Neural cell (in vitro differentiated cells): ENCODE measurements around the gene REST. TPM values are rescaled to one million over a fixed set of nuclear protein-coding genes. Genes with fewer than 3 reads are reported as not detected.

Experiments
- H2AFZ ChIP-seq: fragments of 200-600, 300-800 bp; sonication (generic), shearing (Covaris generic); 2 replicates; pipeline ENCODE4 v1.6.0; 2014; ENCODE audit warnings: low read depth, mild to moderate bottlenecking, antibody characterized with exemption, low read length, moderate library complexity
- H3F3A ChIP-seq: fragments of 200-600 bp; shearing (Covaris generic); 2 replicates; pipeline ENCODE4 v1.6.1; 2016; ENCODE audit warnings: mild to moderate bottlenecking, moderate library complexity, mixed read lengths, antibody characterized with exemption, low read length; ENCODE audit not compliant: insufficient read depth, poor library complexity, severe bottlenecking
- H3K27ac ChIP-seq: fragments of 200-600, 300-800 bp; sonication (generic), shearing (Covaris generic); 2 replicates; pipeline ENCODE4 v1.5.1; 2014; ENCODE audit warnings: mild to moderate bottlenecking, low read length, moderate library complexity
- H3K27me3 ChIP-seq: fragments of 300-800, 200-600 bp; sonication (generic), shearing (Covaris generic); 2 replicates; pipeline ENCODE4 v1.6.0; 2014; ENCODE audit warnings: mild to moderate bottlenecking, low read depth, low read length, moderate library complexity; ENCODE audit not compliant: insufficient read depth
- H3K36me3 ChIP-seq: fragments of 300-800, 200-600 bp; sonication (generic), shearing (Covaris generic); 2 replicates; pipeline ENCODE4 v1.5.1; 2014; ENCODE audit warnings: mild to moderate bottlenecking, antibody characterized with exemption, low read length, moderate library complexity; ENCODE audit not compliant: insufficient read depth
- H3K4me2 ChIP-seq: fragments of 300-800, 200-600 bp; sonication (generic), shearing (Covaris generic); 2 replicates; pipeline ENCODE4 v1.6.0; 2014; ENCODE audit warnings: mild to moderate bottlenecking, low read length
- H3K4me3 ChIP-seq: fragments of 300-800, 200-600 bp; sonication (generic), shearing (Covaris generic); 2 replicates; pipeline ENCODE4 v1.5.1; 2014; ENCODE audit warnings: mild to moderate bottlenecking, low read length, moderate library complexity
- H3K79me2 ChIP-seq: fragments of 200-600 bp; shearing (Covaris generic); replicated peaks from 2 replicates; pipeline ENCODE4 v1.6.0; 2014; ENCODE audit warnings: mild to moderate bottlenecking, low read length, moderate library complexity; ENCODE audit not compliant: insufficient read depth
- H3K9ac ChIP-seq: fragments of 300-800, 200-600 bp; sonication (generic), shearing (Covaris generic); 2 replicates; pipeline ENCODE4 v1.6.1; 2016; ENCODE audit warnings: mild to moderate bottlenecking, low read length, mixed read lengths
- H3K9me2 ChIP-seq: fragments of 200-600 bp; shearing (Covaris generic); 2 replicates; pipeline ENCODE4 v1.6.1; 2016; ENCODE audit warnings: mild to moderate bottlenecking, low read length, mixed read lengths; ENCODE audit not compliant: insufficient read depth
- H3K9me3 ChIP-seq: fragments of 200-600, 300-800 bp; sonication (generic), shearing (Covaris generic); 2 replicates; pipeline ENCODE4 v1.6.1; 2016; ENCODE audit warnings: mild to moderate bottlenecking, mixed run types, low read length, moderate library complexity, mixed read lengths
- H4K20me1 ChIP-seq: fragments of 200-600 bp; shearing (Covaris generic); 2 replicates; pipeline ENCODE4 v1.6.1; 2016; ENCODE audit warnings: mild to moderate bottlenecking, mixed run types; ENCODE audit not compliant: insufficient read depth
- EP300 ChIP-seq: fragments of 450-650 bp; conservative IDR thresholded peaks from 2 replicates; pipeline ENCODE4 v1.6.1; 2014; ENCODE audit warnings: antibody characterized with exemption, mild to moderate bottlenecking, moderate library complexity; ENCODE audit not compliant: poor library complexity, severe bottlenecking
- EZH2 ChIP-seq: fragments of 200-600, 300-800 bp; shearing (Covaris generic), sonication (generic); IDR thresholded peaks from 2 replicates; pipeline ENCODE4 v1.6.1; 2014; ENCODE audit warnings: antibody characterized with exemption, low read length, borderline replicate concordance, mild to moderate bottlenecking; ENCODE audit not compliant: insufficient read depth, poor library complexity, severe bottlenecking
- MXI1 ChIP-seq: fragments of 450-650 bp; conservative IDR thresholded peaks from 2 replicates; pipeline ENCODE4 v1.6.1; 2014; ENCODE audit warnings: antibody characterized with exemption, mild to moderate bottlenecking; ENCODE audit not compliant: poor library complexity, severe bottlenecking
- POLR2AphosphoS5 ChIP-seq: IDR thresholded peaks from 2 replicates; pipeline ENCODE4 v1.6.1; 2012
- RAD21 ChIP-seq: fragments of 450-650 bp; conservative IDR thresholded peaks from 2 replicates; pipeline ENCODE4 v1.6.1; 2014; ENCODE audit warnings: antibody characterized with exemption, mild to moderate bottlenecking, moderate library complexity
- SMC3 ChIP-seq: fragments of 450-650 bp; conservative IDR thresholded peaks from 2 replicates; pipeline ENCODE4 v1.6.1; 2014; ENCODE audit warnings: antibody characterized with exemption, mild to moderate bottlenecking, moderate library complexity; ENCODE audit not compliant: poor library complexity
- TAF1 ChIP-seq: IDR thresholded peaks from 2 replicates; pipeline ENCODE4 v1.6.1; 2012; ENCODE audit warnings: low read depth
- polyA plus RNA-seq: library from polyadenylated mRNA; depleted of rRNA; stranded (reverse); fragments of >200 nt; gene quantifications from 2 replicates; pipeline ENCODE4 v1.2.3, GENCODE V29; 2014
- TF ChIP-seq, protein P1 (sequence below): IDR thresholded peaks from 2 replicates; pipeline ENCODE4 v1.6.1; 2012; ENCODE audit warnings: borderline replicate concordance
- TF ChIP-seq, protein P2 (sequence below): fragments of 450-650 bp; IDR thresholded peaks from 2 replicates; pipeline ENCODE4 v1.5.1; 2014; ENCODE audit warnings: antibody characterized with exemption, mild to moderate bottlenecking, moderate library complexity; ENCODE audit not compliant: poor library complexity, severe bottlenecking

Gene REST
- polyA plus RNA-seq, 1 donor from 2014 or later, result 3.2 TPM

DNA sequence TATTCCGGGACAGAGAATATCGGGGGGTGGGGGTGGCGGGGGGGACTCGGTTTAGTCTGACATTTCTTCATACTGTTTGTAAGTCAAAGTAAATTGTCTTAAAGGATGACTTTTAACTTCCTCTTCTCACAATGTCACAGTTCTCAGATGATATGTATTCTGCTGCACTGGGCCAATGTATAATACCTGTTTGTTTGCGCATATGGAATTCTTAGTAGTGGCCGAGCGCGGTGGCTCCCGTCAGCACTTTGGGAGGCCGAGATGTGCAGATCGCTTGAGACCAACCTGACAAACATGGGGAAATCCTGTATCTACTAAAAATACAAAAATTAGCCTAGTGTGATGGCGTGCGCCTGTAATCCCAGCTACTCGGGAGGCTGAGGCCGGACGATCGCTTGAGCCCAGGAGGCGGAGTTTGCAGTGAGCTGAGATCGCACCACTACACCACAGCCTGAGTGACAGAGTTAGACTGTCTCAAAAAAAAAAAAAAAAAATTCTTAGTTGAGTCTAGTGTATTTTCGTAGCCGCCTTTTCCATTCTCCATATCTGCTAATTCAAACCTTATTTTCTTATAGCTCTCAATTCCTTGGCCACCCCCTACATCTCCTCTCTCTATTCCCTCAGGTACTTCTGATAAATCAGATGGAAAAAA, 71.8 kb downstream of the REST start:
- Histone ChIP-seq H4K20me1 (no peaks in the 10 kb centered on the region), H2AFZ (peak overlapping the region; percentile 89), H3K27me3 (no peaks in the 10 kb centered on the region), H3K9ac (peak overlapping the region; percentile 78), H3F3A (no peaks in the 10 kb centered on the region), H3K4me2 (peak overlapping the region; percentile 82), H3K9me2 (no peaks in the 10 kb centered on the region), H3K79me2 (peaks cover 65% of the 10 kb centered on the region), H3K9me3 (no peaks in the 10 kb centered on the region), H3K36me3 (peaks cover 4% of the 10 kb centered on the region), H3K4me3 (peak overlapping the region; percentile 100), H3K27ac (peak overlapping the region; percentile 79)
- TF ChIP-seq TAF1, result no peak
- TF ChIP-seq POLR2AphosphoS5, result no peak
- no peak for TF ChIP-seq SMC3

DNA sequence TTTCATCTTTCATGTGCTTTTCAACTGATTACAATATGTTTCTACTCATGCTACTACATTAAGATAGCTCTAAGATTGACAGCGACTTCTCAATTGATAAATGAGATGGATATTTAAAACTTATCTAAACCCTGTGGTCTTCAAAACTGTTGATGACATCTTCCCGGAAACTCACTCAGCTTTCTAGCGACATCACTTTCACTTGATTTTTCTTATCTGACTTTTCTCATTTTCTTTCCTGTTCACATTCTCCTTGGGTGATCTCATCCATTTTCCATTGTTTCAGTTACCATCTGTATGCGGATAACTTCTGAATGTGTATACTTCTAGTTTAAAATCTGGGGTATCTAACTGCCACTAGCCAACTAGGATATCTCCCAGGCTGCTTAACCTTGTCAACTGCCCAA, 74.1 kb downstream of the REST start:
- H3K9me2 ChIP-seq, result no peaks in the 10 kb centered on the region
- H3K9me3 ChIP-seq, result no peaks in the 10 kb centered on the region
- TF ChIP-seq, protein P1, sequence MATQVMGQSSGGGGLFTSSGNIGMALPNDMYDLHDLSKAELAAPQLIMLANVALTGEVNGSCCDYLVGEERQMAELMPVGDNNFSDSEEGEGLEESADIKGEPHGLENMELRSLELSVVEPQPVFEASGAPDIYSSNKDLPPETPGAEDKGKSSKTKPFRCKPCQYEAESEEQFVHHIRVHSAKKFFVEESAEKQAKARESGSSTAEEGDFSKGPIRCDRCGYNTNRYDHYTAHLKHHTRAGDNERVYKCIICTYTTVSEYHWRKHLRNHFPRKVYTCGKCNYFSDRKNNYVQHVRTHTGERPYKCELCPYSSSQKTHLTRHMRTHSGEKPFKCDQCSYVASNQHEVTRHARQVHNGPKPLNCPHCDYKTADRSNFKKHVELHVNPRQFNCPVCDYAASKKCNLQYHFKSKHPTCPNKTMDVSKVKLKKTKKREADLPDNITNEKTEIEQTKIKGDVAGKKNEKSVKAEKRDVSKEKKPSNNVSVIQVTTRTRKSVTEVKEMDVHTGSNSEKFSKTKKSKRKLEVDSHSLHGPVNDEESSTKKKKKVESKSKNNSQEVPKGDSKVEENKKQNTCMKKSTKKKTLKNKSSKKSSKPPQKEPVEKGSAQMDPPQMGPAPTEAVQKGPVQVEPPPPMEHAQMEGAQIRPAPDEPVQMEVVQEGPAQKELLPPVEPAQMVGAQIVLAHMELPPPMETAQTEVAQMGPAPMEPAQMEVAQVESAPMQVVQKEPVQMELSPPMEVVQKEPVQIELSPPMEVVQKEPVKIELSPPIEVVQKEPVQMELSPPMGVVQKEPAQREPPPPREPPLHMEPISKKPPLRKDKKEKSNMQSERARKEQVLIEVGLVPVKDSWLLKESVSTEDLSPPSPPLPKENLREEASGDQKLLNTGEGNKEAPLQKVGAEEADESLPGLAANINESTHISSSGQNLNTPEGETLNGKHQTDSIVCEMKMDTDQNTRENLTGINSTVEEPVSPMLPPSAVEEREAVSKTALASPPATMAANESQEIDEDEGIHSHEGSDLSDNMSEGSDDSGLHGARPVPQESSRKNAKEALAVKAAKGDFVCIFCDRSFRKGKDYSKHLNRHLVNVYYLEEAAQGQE, result no peak
- TF ChIP-seq, protein P2, sequence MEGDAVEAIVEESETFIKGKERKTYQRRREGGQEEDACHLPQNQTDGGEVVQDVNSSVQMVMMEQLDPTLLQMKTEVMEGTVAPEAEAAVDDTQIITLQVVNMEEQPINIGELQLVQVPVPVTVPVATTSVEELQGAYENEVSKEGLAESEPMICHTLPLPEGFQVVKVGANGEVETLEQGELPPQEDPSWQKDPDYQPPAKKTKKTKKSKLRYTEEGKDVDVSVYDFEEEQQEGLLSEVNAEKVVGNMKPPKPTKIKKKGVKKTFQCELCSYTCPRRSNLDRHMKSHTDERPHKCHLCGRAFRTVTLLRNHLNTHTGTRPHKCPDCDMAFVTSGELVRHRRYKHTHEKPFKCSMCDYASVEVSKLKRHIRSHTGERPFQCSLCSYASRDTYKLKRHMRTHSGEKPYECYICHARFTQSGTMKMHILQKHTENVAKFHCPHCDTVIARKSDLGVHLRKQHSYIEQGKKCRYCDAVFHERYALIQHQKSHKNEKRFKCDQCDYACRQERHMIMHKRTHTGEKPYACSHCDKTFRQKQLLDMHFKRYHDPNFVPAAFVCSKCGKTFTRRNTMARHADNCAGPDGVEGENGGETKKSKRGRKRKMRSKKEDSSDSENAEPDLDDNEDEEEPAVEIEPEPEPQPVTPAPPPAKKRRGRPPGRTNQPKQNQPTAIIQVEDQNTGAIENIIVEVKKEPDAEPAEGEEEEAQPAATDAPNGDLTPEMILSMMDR, result no peak
- no peak for TF ChIP-seq TAF1
- no peak for TF ChIP-seq MXI1
- TF ChIP-seq EP300, result no peak
- TF ChIP-seq EZH2, result no peak
- TF ChIP-seq SMC3, result no peak
- no peak for TF ChIP-seq POLR2AphosphoS5
- no peak for TF ChIP-seq RAD21
- no peak overlapping the region for H3K27ac ChIP-seq
- H4K20me1 ChIP-seq, result no peaks in the 10 kb centered on the region
- peak overlapping the region; percentile 12 for H3K4me3 ChIP-seq
- H3K79me2 ChIP-seq, result peaks cover 73% of the 10 kb centered on the region
- no peak overlapping the region for H2AFZ ChIP-seq
- H3K9ac ChIP-seq, result no peak overlapping the region
- H3K27me3 ChIP-seq, result no peaks in the 10 kb centered on the region
- no peaks in the 10 kb centered on the region for H3F3A ChIP-seq
- H3K4me2 ChIP-seq, result no peak overlapping the region
- H3K36me3 ChIP-seq, result peaks cover 4% of the 10 kb centered on the region
